Activated CD8-positive, alpha-beta memory T cell treated with anti-CD3 and anti-CD28 coated beads for 1 hour (primary cell): ENCODE results near the gene MEMO1.

Experiments used
- DNase-seq, 2 donors: peaks; one replicate each; pipeline ENCODE4 v3.0.0-alpha.2; 2020; ENCODE audit warnings: low read depth in 1 of 2; ENCODE audit errors: extremely low read depth in 1 of 2

Gene MEMO1

GRCh38 chr2:31835450-31835849 lies 175.4 kb downstream of the MEMO1 start:
- no peak for DNase-seq

- DNase-seq = no peak
Measured at GRCh38 chr2:31832363-31832762, 178.4 kb downstream of the MEMO1 start.

GRCh38 chr2:31831585-31831984 lies 179.2 kb downstream of the MEMO1 start:
- DNase-seq = no peak

- no peak for DNase-seq
Measured at GRCh38 chr2:31828891-31829290, 181.9 kb downstream of the MEMO1 start.

GRCh38 chr2:31823558-31823957 lies 187.2 kb downstream of the MEMO1 start:
- no peak for DNase-seq

- no peak for DNase-seq
Measured at GRCh38 chr2:31822587-31822986, 188.2 kb downstream of the MEMO1 start.
